Stimulated activated CD4-positive, alpha-beta T cell treated with anti-CD3 and anti-CD28 coated beads, TNF-alpha, amount 100 ng/mL, for 24 hours (primary cell): ENCODE data around the gene OTUB2.

Source experiments
- DNase-seq, 3 experiments: peaks; one replicate each; pipeline ENCODE4 v3.0.0-alpha.2; 2020; ENCODE audit warnings: low read depth in 3 of 3

OTUB2 gene

GRCh38 chr14:94026173-94026888, at the start of gene OTUB2:
Gene OTUB2, plus strand, starts transcription at chr14:94026340. Its CDS starts 198 bp downstream, at chr14:94026538.
- peak; percentile 87 to 97 (median 95) for DNase-seq

- no peak for DNase-seq
These were observed 49.6 kb upstream of the OTUB2 start, which contains the start of gene ASB2 for GRCh38 chr14:93976477-93977057. Gene ASB2, minus strand, starts transcription at chr14:93976570. Its CDS starts 12,031 bp downstream, at chr14:93964539.

- no peak for DNase-seq
These were observed 49.0 kb upstream of the OTUB2 start for GRCh38 chr14:93977171-93977570.

GRCh38 chr14:93977790-93978581, 48.2 kb upstream of the OTUB2 start:
- DNase-seq = peak; percentile 56 to 71 (median 71)

GRCh38 chr14:93978735-93979134, 47.4 kb upstream of the OTUB2 start:
- DNase-seq = no peak

GRCh38 chr14:93980456-93981201, 45.5 kb upstream of the OTUB2 start:
- DNase-seq = no peak

- no peak for DNase-seq
These were observed 44.6 kb upstream of the OTUB2 start for GRCh38 chr14:93981316-93982229.

- DNase-seq = no peak
These were observed 43.7 kb upstream of the OTUB2 start for GRCh38 chr14:93982230-93983007.

- DNase-seq = no peak
These were observed 42.1 kb upstream of the OTUB2 start for GRCh38 chr14:93984070-93984469.

- DNase-seq = no peak
These were observed 41.1 kb upstream of the OTUB2 start for GRCh38 chr14:93984987-93985410.

GRCh38 chr14:93986955-93987354, 39.2 kb upstream of the OTUB2 start:
- no peak for DNase-seq

- DNase-seq = no peak
These were observed 38.8 kb upstream of the OTUB2 start for GRCh38 chr14:93987376-93987775.

- no peak for DNase-seq
These were observed 38.2 kb upstream of the OTUB2 start for GRCh38 chr14:93987815-93988476.

GRCh38 chr14:93989939-93990338, 36.2 kb upstream of the OTUB2 start:
- no peak for DNase-seq

- no peak for DNase-seq
These were observed 34.9 kb upstream of the OTUB2 start for GRCh38 chr14:93991212-93991611.

GRCh38 chr14:93991649-93992048, 34.5 kb upstream of the OTUB2 start:
- no peak for DNase-seq

GRCh38 chr14:93993382-93993781, 32.8 kb upstream of the OTUB2 start:
- DNase-seq = no peak

- peak; percentile 32 to 69 (median 47) for DNase-seq
These were observed 31.0 kb upstream of the OTUB2 start for GRCh38 chr14:93994919-93995682.
